GM23338 (cell line): Measurements from ENCODE around the gene ZNF581.

Experiments used
- CTCF ChIP-seq, 2 experiments: fragments of 200-600 bp in 1 of 2; sonication (generic) in 1 of 2; conservative IDR thresholded peaks; 2 replicates each; pipeline versions ENCODE4 v1.5.1 to v1.6.1; 2016 to 2017; ENCODE audit warnings: antibody characterized with exemption in 2 of 2, low read depth in 2 of 2, mild to moderate bottlenecking in 2 of 2, moderate library complexity in 1 of 2
- EZH2 ChIP-seq: fragments of 200-600 bp; sonication (generic); IDR thresholded peaks from one replicate; pipeline ENCODE4 v1.8.0; 2017; ENCODE audit warnings: antibody characterized with exemption, mild to moderate bottlenecking, low read depth; ENCODE audit not compliant: unreplicated experiment
- TF ChIP-seq, protein P1 (sequence below): IDR thresholded peaks from 2 replicates; pipeline ENCODE4 v1.6.1; 2016; ENCODE audit warnings: antibody characterized with exemption

- TF ChIP-seq EZH2 (no peak), CTCF (conservative IDR thresholded peaks at IDR 0.05; ENCODE audit: low read depth in 2 of 2) (no peak)
- TF ChIP-seq, protein P1, sequence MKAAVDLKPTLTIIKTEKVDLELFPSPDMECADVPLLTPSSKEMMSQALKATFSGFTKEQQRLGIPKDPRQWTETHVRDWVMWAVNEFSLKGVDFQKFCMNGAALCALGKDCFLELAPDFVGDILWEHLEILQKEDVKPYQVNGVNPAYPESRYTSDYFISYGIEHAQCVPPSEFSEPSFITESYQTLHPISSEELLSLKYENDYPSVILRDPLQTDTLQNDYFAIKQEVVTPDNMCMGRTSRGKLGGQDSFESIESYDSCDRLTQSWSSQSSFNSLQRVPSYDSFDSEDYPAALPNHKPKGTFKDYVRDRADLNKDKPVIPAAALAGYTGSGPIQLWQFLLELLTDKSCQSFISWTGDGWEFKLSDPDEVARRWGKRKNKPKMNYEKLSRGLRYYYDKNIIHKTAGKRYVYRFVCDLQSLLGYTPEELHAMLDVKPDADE, result no peak
Measured at GRCh38 chr19:55618426-55618825, 25.0 kb upstream of the ZNF581 start.
